CD4-positive, alpha-beta T cell treated with Interleukin-10 for 1 hour (primary cell): ENCODE data around the gene ITSN1.
"Not testable (repeated sequence)": the region's sequence is repeated elsewhere in the genome, so short reads cannot be mapped to it uniquely, and the experiment has no call there.

Experiments used
- DNase-seq: peaks from one replicate; pipeline ENCODE4 v3.0.0-alpha.2; 2020

The ITSN1 gene

DNA sequence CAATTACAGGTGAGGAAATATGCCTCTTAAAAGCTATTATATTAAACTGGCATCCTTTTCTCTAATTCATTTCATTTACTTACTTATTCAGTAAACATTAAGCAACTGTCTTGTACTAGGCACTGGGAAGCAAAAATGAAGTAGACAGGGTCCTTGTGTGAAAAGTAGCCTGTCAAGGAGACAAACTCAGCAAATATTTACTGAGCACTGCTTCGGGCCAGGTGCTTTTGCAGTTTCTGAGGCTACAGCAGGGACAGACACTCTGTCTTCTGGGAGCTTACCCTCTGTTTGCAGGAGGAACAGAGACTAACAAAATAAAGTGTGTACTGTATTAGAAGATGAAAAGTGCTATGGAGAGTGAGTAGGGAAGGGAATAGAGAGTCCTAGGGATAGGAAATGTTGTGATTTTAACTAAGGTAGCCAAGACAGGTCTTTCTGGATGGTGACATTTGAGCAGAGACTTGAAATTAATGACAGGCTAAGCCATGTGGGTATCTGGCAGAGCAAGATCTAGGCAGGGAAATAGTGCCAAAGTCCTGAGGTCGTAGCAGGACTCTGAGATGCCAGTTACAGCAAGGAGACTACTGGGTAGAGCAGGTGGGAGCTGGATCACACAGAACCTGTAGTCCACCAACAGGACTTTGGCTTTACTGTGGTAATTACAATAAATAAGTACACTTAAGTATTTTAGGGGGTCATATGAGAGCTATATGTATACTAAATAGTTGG lies 133.0 kb downstream of the ITSN1 start:
- no peak for DNase-seq

DNA sequence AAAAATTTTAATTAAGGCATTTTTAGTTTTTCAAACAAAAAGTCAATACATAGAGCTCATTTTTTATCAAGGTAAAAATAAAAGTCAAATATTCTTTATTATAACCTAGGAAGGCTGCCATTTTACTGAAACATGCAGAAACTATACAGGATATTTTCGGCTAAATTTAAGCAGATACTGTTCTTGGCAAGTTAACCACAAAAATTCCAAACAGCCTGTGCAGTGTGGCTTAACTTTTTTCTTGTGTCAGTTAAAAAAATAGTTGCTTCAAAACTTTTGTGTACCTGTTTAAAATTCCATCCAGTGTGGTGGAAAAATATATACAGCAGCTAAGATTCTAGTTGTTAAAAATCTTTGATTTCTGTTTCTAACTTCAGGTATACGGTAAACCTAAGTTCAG lies 138.3 kb downstream of the ITSN1 start:
- no peak for DNase-seq

- no peak for DNase-seq
Observed at GRCh38 chr21:33781121-33781520, 138.8 kb downstream of the ITSN1 start.

DNA sequence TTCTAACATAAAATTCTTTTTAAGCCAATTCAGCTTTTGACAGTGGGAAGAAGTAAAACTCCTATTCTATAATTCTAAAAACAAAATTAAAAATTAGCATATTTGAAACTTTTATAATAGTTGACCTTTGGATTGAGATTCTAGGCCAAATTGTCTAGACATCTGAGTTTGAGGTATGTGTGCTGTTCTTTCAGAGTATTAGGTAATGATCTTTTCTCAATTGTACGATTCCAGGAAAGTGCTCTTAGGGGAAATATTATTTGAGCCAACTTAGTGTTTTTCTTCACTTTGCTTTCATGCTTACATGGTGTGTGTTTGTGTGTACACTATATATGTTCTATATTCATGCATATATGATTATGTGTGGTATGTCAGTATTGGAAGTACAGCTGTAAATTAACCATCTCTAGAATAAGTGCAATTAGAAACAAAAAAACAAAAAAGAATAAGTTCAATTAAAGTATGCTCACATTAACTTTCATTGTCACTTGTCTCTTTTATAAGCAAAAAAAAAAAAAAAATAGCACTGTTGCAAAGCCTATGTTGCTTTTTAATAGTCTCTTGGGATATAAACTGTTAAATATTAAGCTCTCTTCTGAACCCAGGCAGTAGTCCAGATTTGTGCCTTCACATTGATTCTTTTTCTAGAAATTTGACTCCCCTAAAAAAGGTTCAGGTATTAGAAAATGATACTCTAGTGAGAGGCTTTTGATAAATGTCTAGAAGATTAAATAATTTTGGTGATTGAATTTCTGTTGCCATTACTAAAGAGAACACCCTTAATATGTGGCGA lies 141.1 kb downstream of the ITSN1 start:
- DNase-seq, result no peak

DNA sequence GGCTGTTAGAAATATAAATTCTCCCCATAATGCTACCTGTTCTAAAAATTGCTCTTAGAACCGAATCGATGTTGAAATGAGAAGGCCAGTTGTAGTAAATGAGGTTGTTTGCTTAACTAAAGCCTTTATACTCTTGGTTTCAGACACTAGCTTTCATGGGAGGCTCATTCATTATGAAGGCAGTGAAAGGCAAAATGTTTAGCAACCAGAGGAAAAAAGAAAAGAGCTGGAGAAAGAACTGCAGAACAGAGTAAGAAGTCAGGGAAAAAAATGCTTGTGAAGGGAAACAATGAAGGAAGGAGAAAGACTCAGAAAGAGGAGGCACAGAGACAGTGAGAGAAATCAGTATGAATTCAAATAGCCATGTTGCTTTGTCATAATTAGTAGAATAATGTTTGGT lies 145.1 kb downstream of the ITSN1 start:
- DNase-seq, result no peak

GRCh38 chr21:33788438-33788837 lies 146.1 kb downstream of the ITSN1 start:
- not testable (repeated sequence) for DNase-seq

GRCh38 chr21:33789697-33790096 lies 147.4 kb downstream of the ITSN1 start:
- no peak for DNase-seq

- DNase-seq, result no peak
Observed at GRCh38 chr21:33791073-33791472, 148.8 kb downstream of the ITSN1 start.

- DNase-seq, result no peak
Observed at GRCh38 chr21:33794596-33794995, 152.3 kb downstream of the ITSN1 start.

- DNase-seq, result no peak
Observed at GRCh38 chr21:33797565-33797964, 155.3 kb downstream of the ITSN1 start.

DNA sequence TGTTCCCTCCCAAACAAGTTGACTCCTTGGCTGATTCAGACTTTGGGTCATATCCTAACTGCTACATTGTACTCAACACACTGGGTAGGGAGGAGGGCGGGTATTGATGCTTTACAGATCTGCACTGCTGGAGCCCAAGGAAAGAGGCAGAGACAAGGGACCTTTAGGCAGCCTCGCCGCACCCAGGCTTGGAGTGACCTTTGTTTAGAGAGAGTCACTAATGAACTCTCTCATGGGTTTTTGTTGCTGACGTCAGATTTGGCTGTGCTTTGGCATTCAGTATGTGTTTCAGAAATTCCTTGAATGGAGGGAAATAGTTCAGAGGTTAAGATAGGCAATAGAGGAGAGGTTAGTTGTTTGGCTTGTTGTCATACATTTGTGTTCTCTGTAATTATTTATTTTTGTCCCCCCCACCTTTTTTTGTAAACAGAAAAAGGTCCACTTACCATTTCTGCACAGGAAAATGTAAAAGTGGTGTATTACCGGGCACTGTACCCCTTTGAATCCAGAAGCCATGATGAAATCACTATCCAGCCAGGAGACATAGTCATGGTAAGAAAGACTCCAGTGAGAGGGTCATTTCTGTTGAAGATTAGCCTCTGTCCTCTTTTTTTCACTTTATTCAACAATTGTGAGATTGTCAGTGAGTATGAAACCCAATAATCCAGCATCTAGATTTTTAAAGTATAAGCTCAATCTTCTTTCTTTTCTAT lies 157.2 kb downstream of the ITSN1 start:
- DNase-seq, result no peak

DNA sequence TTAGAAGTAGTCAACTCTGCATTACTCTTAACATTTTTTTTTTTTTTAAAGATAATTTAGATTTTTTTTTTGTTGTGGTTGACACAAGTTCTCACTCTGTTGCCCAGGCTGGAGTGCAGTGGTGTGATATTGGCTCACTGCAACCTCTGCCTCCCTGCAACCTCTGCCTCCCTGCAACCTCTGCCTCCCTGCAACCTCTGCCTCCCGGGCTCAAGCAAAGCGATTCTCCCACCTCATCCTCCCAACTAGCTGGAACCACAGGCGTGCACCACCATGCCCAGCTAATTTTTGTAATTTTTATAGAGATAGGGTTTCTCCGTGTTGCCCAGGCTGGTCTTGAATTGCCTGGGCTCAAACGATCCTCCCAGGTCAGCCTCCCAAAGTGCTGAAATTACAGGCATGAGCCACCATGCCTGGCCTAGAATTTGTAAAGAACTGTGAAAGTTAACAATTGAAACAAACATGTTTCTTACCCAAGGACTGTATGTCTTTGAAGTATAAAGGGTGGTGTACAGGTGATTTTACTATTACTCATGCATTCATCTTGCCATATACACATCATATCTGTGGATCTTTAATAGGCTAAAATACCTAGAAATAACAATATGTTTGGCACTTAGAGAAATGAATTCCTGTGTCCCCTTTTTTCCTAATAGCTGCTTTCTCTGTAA lies 158.6 kb downstream of the ITSN1 start:
- no peak for DNase-seq

- no peak for DNase-seq
Observed at GRCh38 chr21:33801424-33802405, 159.4 kb downstream of the ITSN1 start.

GRCh38 chr21:33802481-33802880 lies 160.2 kb downstream of the ITSN1 start:
- DNase-seq, result no peak

DNA sequence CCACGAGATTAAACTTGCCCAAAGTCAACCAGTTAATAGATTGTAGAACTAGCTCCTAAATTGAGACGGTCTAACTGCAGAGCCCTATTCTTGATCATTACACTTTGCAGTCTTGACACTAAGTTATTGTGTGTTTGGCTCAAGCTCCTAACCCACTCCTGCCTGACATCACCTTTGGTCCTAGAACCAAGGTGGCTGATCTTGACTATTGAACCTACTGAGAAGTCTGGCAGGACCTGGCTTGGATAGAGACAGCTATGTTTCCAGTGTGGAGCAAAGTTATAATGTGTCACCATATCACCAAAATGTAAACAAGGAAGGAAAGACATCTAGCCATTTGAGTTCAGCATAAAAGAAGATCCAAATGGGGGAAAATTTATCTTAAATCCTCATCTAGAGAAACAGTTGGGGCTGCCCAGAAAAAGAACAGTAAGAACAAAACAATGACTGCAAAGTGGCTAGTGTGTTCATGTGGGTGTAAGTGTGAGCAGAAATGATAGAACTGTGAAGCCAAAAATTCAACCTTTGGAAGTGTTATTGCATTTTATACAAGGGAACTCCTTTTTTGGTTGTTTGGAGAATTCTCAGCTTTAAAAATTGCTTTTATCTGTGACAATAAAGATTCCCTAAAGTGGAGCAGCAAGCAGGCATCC lies 166.5 kb downstream of the ITSN1 start:
- DNase-seq, result no peak

DNA sequence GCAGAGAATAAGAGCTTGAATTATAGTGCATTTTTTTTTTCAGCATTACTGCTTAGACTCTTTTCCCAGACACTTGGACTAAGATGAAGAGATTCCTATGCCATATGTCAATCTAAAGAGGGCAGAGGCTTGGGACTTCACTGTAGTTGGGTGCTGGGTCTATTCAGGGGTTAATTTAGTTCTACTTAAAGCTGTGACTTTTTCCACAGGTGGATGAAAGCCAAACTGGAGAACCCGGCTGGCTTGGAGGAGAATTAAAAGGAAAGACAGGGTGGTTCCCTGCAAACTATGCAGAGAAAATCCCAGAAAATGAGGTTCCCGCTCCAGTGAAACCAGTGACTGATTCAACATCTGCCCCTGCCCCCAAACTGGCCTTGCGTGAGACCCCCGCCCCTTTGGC lies 168.5 kb downstream of the ITSN1 start:
- no peak for DNase-seq

DNA sequence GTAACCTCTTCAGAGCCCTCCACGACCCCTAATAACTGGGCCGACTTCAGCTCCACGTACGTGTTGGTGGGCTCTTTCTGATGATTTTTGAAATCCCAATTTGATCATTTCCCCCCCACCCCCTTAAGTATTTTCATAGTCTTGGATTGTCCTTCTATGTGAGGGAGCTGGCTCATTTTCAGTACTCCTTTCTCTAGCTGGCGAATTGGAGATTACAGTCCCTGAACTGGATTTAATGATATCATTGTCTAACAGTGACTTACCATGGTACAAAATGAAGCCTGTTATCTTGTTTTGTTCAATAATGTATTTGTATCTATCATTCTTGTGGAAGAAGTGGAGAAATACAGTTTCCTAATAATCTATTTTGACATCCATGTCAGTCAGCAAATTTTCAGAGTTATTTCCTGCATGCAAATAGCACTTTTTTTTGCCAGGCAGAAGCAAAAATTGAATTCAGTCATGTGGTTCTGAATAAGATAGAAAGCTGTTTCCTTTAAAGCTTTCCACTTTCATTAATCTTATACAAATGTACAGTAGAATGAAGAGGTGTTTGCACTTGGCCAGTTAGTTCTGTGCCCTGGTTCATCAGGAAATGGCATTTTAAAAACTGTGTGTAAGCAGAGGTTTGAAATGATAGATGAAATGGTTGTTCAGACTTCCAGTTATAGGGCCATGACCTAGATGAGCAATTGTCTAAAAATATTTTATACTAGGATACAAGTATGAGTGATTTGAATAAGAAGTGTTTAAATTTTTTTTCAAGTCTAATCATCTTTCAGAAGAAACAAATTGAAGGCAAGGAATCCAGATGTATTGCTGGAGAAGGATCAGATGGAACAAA lies 169.1 kb downstream of the ITSN1 start:
- DNase-seq, result no peak

GRCh38 chr21:33813832-33814365 lies 171.6 kb downstream of the ITSN1 start:
- no peak for DNase-seq

GRCh38 chr21:33815143-33815707 lies 172.9 kb downstream of the ITSN1 start:
- no peak for DNase-seq

DNA sequence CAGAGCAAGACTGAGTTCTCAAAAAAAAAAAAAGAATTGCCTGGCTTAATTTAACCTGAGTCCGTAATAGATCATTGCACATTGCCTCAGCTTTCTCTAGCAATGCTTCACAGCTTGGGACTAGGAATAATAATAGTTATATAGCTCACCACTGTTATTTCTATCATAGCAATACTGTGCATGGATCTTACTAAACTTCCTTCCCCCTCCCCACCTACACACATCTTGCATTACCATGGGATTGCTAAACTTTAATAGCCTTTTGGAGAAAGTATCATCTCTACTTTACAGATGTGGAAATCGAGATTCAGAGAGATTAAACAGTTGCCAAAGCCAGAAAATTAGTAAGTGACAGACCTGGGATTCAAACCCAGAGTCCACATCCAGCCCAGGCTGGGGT lies 173.9 kb downstream of the ITSN1 start:
- DNase-seq, result no peak
